Endodermal cell (in vitro differentiated cells): ENCODE results near the gene AGTRAP. TPM values are rescaled to one million over a fixed set of nuclear protein-coding genes. Genes with fewer than 3 reads are reported as not detected.
A peak's percentile ranks its signal among the peaks of the same experiment; 100 is the strongest.

Experiments
- DNase-seq: peaks from one replicate; pipeline ENCODE4 v3.0.0-alpha.2; 2017
- H3K27ac ChIP-seq: 2 replicates; pipeline ENCODE4 v1.5.1; 2013; ENCODE audit warnings: mild to moderate bottlenecking, low read depth, low read length, moderate library complexity
- H3K27me3 ChIP-seq: 2 replicates; pipeline ENCODE4 v1.6.1; 2013; ENCODE audit warnings: mild to moderate bottlenecking, low read length, moderate library complexity; ENCODE audit not compliant: insufficient read depth, control insufficient read depth, poor library complexity, severe bottlenecking
- H3K36me3 ChIP-seq: 2 replicates; pipeline ENCODE4 v1.7.0; 2013; ENCODE audit warnings: mild to moderate bottlenecking, low read length, moderate library complexity; ENCODE audit not compliant: control insufficient read depth, insufficient read depth
- H3K4me1 ChIP-seq: one replicate; pipeline ENCODE4 v1.7.0; 2013; ENCODE audit warnings: low read length; ENCODE audit not compliant: control insufficient read depth, insufficient read depth
- H3K4me3 ChIP-seq: 2 replicates; pipeline ENCODE4 v1.5.1; 2013; ENCODE audit warnings: mild to moderate bottlenecking, low read length, moderate library complexity
- H3K9ac ChIP-seq: 2 replicates; pipeline ENCODE4 v1.6.1; 2013; ENCODE audit warnings: mild to moderate bottlenecking, low read length, moderate library complexity; ENCODE audit not compliant: poor library complexity, severe bottlenecking; ENCODE audit errors: extremely low read depth
- H3K9me3 ChIP-seq: 2 replicates; pipeline ENCODE4 v1.6.1; 2013; ENCODE audit warnings: mild to moderate bottlenecking, low read length, moderate library complexity; ENCODE audit not compliant: control insufficient read depth
- H3K27ac Mint-ChIP-seq: 2 replicates; pipeline ENCODE4 v1.8.0; 2020; ENCODE audit warnings: mixed read lengths
- H3K27me3 Mint-ChIP-seq: 2 replicates; pipeline ENCODE4 v1.8.0; 2021; ENCODE audit warnings: mild to moderate bottlenecking, mixed read lengths; ENCODE audit not compliant: insufficient read depth
- H3K36me3 Mint-ChIP-seq: 2 replicates; pipeline ENCODE4 v1.8.0; 2020; ENCODE audit warnings: low read depth, mixed read lengths
- H3K4me1 Mint-ChIP-seq: 2 replicates; pipeline ENCODE4 v1.8.0; 2020; ENCODE audit warnings: mixed read lengths
- H3K4me3 Mint-ChIP-seq: 2 replicates; pipeline ENCODE4 v1.8.0; 2020; ENCODE audit warnings: mild to moderate bottlenecking, moderate library complexity, mixed read lengths
- H3K9me3 Mint-ChIP-seq: 2 replicates; pipeline ENCODE4 v1.8.0; 2020; ENCODE audit warnings: mild to moderate bottlenecking, mixed read lengths
- CTCF ChIP-seq: fragments of 200-600 bp; sonication (generic); conservative IDR thresholded peaks from 2 replicates; pipeline ENCODE4 v1.5.0; 2021; ENCODE audit warnings: antibody characterized with exemption, mild to moderate bottlenecking
- WGBS, 2 experiments: methylation state at CpG; one replicate each; pipeline versions ENCODE4 v1.1.5 to v1.1.7; 2013; ENCODE audit warnings: missing lambda C conversion rate in 2 of 2, mixed read lengths in 1 of 2; ENCODE audit not compliant: insufficient coverage in 1 of 2, insufficient read length in 1 of 2; 5-methylcytosine and 5-hydroxymethylcytosine counted together
- total RNA-seq, 2 donors: library from RNA; stranded (reverse); fragmentation: NEBNext Ultra II Directional in 1 of 2; extraction: Animal tissue kit (Norgen Biotek cat#: 25700) in 1 of 2; gene quantifications; 2 replicates in 1 of 2; 3 replicates in 1 of 2; pipeline ENCODE4 v1.2.1, GENCODE V29; 2021

AGTRAP gene
- total RNA-seq, 2 donors from 2014 or later: 71.3 to 81.2 TPM

DNA sequence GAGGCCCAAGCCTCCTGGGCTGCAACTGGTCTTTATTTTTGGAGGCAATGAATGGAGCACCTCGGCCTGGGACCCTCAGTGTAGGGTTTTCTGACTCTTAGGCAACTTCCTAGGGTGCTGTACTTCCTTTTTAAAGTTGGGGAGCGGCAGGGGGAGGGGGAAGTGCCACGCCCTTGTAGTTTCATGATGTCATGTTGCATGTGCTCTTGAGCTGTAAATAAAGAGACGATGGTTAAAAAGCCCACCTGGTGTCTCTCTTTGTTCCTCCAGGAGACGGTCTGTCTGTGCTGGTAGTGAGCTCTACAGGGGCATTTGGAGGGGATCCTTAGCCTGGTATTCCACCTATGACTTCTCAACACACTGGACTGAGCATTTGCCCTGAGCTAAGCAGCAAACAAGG, 10.3 kb upstream of the AGTRAP start:
- Histone ChIP-seq H3K4me1 (no peaks in the 10 kb centered on the region), H3K36me3 (no peaks in the 10 kb centered on the region), H3K4me3 (no peak overlapping the region), H3K27ac (no peak overlapping the region), H3K9ac (no peak overlapping the region), H3K27me3 (no peaks in the 10 kb centered on the region), H3K9me3 (no peaks in the 10 kb centered on the region)
- H3K4me3 Mint-ChIP-seq: no peak overlapping the region
- TF ChIP-seq CTCF: no peak
- peaks cover 23% of the 10 kb centered on the region for H3K4me1 Mint-ChIP-seq
- H3K27me3 Mint-ChIP-seq: no peaks in the 10 kb centered on the region
- no peaks in the 10 kb centered on the region for H3K9me3 Mint-ChIP-seq
- H3K27ac Mint-ChIP-seq: peak overlapping the region; percentile 48
- DNase-seq: no peak
- no peaks in the 10 kb centered on the region for H3K36me3 Mint-ChIP-seq
- WGBS, 2 experiments: 61 to 81% methylated on average over 4 to 5 of the region's 5 CpGs

GRCh38 chr1:11727119-11727518, 8.8 kb upstream of the AGTRAP start:
- no peak for DNase-seq
- Mint-ChIP-seq H3K9me3 (no peaks in the 10 kb centered on the region), H3K4me3 (no peak overlapping the region), H3K4me1 (peaks cover 30% of the 10 kb centered on the region), H3K27ac (no peak overlapping the region), H3K36me3 (no peaks in the 10 kb centered on the region), H3K27me3 (no peaks in the 10 kb centered on the region)
- Histone ChIP-seq H3K4me1 (no peaks in the 10 kb centered on the region), H3K36me3 (no peaks in the 10 kb centered on the region), H3K9me3 (no peaks in the 10 kb centered on the region), H3K27me3 (no peaks in the 10 kb centered on the region), H3K27ac (no peak overlapping the region), H3K9ac (no peak overlapping the region), H3K4me3 (no peak overlapping the region)
- 95 to 100% methylated on average over 2 to 4 of the region's 4 CpGs for WGBS, 2 experiments
- no peak for TF ChIP-seq CTCF

DNA sequence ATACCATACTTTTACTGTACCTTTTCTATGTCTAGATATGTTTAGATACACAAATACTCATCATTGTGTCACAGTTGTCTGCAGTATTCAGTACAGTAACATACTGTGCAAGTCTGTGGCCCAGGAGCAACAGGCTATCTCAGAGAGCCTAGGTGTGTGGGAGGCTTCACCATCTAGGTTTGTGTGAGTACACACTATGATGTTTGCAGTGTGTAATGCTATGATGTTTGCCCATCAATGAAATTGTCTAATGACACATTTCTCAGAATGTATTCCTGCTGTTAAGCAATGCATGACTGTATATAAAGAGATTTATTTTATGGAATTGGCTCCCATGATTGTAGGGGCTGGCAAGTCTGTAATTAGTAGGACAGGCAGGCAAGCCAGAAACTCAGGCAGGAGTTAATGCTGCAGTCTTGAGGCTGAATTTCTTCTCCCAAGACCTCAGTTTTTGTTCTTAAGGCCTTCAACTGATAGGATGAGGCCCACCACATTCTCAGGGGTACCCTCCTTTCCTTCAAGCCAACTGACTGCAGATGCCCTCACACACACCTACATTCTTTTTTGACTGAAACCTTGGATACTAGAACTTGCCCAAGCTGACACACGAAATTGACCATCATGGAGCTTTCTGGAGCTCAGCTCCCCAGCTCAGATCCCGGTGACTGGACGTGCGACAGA, 7.7 kb upstream of the AGTRAP start:
- no peak overlapping the region for H3K9ac ChIP-seq
- no peaks in the 10 kb centered on the region for H3K36me3 Mint-ChIP-seq
- no peak overlapping the region for H3K27ac Mint-ChIP-seq
- H3K27me3 ChIP-seq: no peaks in the 10 kb centered on the region
- H3K4me3 Mint-ChIP-seq: no peak overlapping the region
- TF ChIP-seq CTCF: no peak
- H3K36me3 ChIP-seq: no peaks in the 10 kb centered on the region
- H3K9me3 Mint-ChIP-seq: no peaks in the 10 kb centered on the region
- DNase-seq: no peak
- 96 to 100% methylated on average over 4 of the region's 4 CpGs for WGBS, 2 experiments
- H3K27ac ChIP-seq: no peak overlapping the region
- H3K4me1 ChIP-seq: no peaks in the 10 kb centered on the region
- no peak overlapping the region for H3K4me3 ChIP-seq
- H3K27me3 Mint-ChIP-seq: no peaks in the 10 kb centered on the region
- no peaks in the 10 kb centered on the region for H3K9me3 ChIP-seq
- peaks cover 30% of the 10 kb centered on the region for H3K4me1 Mint-ChIP-seq
